HG03520 (cell line): ENCODE data around the gene RGMA.

ENCODE experiments used
- ATAC-seq: cut with Tn5 transposase; IDR thresholded peaks from one replicate; pipeline ENCODE4 v1.9.1; 2021; ENCODE audit warnings: mild to moderate bottlenecking, moderate library complexity; ENCODE audit not compliant: unreplicated experiment

The RGMA gene

DNA sequence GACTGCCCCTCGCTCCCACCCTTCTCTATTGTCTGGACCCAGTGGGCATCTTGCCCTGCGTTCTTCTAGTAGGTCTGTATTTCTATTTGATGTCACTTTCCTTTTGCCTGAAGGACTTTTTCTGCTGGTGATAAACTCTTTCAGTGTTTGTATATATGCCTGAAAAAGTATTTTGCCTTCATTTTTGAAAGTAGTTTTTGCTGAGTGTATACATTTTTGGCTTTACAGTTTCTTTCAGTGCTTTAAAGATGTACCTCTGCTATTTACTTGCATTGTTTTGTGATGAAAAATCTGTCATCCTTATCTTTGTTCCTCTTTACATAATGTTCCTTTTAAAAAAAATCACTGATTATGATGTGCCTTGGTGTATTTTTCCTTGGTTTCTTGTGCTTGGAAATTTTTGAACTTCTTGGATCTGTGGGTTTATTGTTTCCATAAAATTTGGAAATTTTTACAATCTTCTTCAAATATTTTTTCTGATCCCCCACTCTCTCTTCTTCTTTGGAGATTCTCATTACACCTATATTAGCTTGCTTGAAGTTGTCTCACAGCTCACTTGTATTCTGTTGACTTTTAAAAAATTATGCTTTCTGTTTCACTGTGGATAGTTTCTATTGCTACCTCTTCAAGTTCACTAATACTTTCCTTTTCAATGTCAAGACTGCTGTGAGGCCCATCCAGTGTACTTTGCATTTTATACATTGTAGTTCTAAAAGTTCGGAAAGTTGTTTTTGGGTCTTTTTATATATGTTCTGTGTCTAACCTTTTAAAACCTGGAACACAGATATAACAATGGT lies 67.8 kb downstream of the RGMA start:
- peak; percentile 73 for ATAC-seq

DNA sequence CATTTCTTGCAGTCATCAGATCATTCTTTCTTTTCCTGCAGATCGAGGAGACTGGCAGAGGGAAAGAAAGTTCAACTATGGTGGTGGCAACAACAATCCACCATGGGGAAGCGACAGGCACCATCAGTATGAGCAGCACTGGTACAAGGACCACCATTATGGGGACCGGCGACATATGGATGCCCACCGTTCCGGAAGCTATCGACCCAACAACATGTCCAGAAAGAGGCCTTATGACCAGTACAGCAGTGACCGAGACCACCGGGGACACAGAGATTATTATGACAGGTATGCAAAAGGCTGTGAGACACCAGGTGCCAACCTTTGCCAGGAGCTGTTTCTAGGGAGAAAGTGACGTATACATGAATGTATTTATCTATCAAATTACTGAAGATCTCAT lies 69.0 kb downstream of the RGMA start:
- no peak for ATAC-seq

DNA sequence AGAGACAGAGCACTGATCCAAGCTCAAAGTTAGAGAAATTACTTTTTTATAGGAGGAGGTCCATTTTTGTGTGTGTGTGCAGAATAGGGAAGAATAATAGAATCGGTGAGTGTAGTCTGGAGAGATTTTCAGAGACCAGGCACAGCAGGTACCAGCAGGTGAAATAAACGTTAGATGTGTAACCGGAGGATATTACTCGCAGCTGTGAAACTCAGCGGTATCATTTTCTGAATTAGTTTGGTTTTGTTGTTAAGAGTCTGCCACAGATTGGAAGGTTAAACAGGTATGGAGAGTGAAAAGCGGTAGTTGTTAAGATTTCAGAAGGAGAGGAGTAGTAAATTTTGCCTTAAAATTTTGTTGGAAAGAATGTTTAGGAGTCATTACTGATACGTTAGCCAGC lies 69.9 kb downstream of the RGMA start:
- ATAC-seq = no peak

DNA sequence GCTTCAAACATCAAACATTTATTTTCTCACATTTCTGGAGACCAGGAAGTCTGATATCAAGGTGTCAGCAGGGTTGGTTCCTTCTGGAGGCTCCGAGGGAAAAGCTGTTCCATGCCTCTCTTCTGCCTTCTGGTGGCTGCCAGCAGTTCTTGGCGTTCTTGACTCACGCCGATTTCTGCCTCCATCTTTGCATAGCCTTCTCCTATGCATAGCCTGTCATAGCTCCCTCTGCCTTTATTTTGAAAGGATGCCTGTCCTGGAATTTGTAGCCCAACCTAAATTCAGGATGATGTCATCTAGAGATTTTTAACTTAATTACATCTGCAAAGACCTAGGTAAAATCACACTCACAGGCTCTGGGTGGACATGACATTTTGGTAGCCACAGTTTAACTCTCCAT lies 70.4 kb downstream of the RGMA start:
- ATAC-seq = no peak

DNA sequence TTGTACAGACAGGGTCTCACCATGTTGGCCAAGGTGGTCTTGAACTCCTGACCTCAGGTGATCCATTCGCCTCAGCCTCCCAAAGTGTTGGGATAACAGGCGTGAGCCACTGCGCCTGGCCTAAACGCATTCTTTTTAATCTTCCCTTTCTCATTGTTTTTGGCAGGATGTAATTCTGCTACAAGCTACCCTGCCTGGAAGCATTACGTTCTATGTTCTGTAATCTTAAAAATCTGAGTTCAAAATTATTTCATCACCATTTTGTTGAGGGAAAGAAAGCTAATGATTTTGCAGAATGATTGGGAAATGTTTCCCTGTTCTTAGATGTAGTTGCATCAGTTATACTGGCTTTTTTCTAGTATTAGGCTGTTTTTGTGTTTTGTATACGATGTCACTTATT lies 71.5 kb downstream of the RGMA start:
- ATAC-seq = no peak

DNA sequence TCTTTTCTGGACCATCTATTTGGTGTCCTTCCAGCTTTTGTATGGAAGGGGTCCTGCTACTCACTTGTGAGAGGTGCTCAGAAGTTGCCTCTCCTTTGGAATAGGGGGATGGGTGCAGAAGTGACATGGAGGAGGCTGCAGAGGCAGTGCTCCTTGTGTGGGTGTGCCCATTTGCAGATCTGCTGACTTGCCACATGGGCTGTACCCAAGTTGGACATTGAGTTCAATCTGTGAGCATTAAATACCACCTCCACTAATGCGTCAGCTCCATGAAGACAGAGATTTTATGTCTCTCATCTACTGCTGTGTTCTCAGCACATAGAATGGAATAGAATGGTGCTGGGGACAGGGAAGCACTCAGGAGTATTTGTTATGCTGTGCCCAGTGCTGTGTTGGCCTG lies 76.2 kb downstream of the RGMA start:
- no peak for ATAC-seq

DNA sequence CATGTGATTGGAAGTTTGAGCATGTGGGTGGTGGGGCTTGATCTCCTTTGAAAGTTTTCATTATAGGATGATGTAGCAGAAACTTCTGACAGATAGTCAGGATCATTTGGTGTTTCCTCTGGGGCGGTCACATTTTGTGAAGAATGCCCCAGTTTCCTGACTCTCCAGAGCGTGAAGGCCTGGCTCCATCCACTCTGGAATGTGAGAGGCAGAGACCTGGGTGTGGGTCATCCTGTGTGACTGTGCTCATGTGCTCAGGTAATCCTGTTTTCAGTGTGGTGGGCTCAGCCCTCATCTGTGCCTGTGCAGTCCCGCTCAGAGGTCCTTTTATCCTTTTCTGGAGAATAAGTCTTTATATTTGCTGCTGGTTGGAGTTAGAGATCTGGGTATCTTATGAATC lies 81.0 kb downstream of the RGMA start:
- ATAC-seq = no peak

DNA sequence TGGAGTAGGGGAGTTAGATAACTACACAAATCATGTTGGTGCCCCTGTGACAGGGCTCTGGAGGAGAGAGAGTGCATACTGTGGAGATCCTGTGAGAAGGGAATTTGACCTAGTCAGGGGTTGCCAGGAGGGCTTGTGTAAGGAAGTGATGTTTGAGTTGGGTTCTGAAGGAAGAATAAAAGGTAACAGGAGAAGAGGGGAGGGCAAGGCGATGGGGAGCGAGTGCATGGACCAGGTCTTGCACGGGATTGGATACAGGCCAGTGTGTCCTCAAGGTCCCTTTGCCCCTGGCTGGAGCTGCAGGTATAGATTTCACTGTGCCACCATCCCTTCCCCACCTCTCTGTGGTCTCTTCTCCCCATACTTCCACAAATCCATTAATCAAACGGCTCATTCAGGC lies 83.9 kb downstream of the RGMA start:
- no peak for ATAC-seq

DNA sequence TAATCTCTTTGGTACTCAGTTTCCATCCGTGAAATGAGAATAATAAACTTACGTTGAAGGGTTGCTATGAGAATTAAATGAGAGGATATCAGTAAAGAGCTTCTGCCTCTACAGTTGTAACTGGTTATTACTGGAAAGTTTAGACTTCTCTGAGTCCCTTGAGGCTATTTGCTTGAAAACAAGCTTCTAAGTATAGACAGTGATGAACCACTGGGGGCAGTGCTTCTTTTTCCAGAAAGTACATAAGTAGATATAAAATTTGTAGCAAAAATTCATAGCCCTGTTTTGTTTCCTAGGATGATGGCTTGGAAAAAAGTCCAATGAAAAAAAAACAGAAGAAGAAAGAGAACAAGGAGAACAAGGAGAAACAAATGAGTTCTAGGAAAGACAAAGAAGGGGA lies 87.1 kb downstream of the RGMA start:
- ATAC-seq = no peak

DNA sequence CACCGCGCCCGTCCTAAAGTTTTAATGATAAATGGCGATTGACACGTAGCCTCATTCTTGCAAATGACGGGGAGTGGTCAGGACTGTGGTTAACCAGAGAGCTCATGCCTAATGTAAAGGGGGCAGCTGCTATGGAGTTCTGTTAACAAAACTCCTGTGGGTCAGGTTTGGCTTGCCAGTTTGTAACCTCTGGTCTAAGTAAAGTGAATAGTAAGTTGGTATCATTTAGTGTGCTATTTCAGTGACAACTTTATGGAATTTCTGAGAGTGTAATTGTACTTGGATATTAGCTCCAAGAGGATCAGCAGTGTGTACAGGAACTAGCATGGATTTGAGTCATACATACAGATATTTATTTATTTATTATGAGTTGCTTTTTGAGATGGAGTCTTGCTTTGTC lies 87.9 kb downstream of the RGMA start:
- no peak for ATAC-seq

DNA sequence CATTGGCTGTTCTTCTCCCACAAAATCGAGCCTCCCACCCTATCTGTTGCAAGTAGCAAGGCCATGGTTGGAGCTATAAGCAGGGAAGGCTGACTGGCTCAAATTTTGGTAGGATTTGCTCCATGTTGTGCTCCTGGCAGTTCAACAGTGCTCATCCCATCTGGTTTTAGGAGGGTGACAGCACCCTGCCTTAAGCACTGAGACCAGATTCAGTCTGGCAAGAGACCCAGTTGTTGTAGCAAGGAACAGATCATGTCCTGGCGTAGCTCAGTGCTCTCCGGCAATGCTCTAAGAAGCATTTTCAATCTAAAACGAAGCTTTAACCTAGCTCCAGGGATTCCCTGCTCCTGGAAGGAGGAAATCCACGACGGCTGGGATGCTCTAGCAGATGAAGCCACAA lies 91.2 kb downstream of the RGMA start:
- ATAC-seq = no peak

DNA sequence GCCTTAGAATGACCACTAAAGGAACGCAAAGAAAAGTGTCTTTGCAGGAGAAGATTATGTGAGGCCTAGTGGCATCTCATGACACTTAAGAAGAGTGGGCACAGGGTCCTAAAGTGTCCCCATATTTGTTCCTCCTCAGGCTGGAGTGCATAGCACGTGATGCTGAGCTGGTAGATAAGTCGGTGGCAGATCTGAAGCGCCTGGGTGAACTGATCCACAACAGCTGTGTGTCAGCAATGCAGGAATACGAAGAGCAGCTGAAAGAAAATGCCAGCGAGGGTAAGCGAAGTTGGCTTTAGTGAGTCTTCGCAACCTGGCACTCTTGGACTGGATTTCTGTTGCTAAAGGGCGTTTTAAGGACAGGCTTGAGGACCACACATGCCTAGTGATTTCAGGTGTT lies 96.3 kb downstream of the RGMA start:
- ATAC-seq = no peak

DNA sequence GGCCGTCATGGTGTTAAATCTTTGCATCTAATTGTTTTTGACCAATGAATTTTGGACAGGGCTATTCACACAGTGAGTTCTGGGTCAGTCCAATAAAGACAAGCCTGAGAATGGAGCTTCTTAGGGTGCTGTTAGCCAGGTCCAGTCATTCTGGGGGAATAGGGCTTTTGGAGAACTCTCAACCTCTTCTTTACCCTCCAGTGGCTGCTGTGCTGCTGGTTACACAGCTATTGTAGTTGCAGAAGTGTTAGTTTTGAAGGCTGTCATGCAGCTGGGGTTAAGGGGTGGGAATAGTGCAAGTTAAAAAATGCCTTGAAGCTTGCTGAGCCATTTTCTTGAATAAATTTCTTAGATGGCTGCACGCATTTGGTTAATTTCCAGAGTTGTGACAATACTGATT lies 99.0 kb downstream of the RGMA start:
- ATAC-seq = no peak

DNA sequence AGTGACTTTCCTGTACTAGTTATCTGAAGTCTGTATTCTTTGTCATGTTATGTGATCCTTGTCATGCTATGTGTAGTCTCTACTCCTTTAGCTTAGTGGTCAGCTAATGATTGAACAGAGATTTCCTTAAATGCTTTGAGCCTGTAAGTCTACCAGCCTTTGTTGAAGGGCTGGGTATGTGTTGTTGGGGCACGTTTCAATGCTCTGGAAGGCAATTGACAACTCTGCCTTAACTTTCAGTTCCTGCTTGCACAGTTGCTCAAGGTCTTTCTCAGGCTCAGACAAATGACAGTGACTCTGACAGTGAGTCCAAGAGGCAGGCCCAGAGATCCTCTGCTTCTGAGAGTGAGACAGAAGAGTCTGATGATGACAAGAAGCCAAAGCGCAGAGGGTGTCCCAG lies 99.5 kb downstream of the RGMA start:
- ATAC-seq = no peak
